GM19372 (cell line): Measurements from ENCODE around the gene JCAD.

Experiments used
- ATAC-seq: cut with Tn5 transposase; IDR thresholded peaks from one replicate; pipeline ENCODE4 v1.9.1; 2021; ENCODE audit warnings: mild to moderate bottlenecking, low read depth, moderate library complexity; ENCODE audit not compliant: unreplicated experiment

JCAD gene

DNA sequence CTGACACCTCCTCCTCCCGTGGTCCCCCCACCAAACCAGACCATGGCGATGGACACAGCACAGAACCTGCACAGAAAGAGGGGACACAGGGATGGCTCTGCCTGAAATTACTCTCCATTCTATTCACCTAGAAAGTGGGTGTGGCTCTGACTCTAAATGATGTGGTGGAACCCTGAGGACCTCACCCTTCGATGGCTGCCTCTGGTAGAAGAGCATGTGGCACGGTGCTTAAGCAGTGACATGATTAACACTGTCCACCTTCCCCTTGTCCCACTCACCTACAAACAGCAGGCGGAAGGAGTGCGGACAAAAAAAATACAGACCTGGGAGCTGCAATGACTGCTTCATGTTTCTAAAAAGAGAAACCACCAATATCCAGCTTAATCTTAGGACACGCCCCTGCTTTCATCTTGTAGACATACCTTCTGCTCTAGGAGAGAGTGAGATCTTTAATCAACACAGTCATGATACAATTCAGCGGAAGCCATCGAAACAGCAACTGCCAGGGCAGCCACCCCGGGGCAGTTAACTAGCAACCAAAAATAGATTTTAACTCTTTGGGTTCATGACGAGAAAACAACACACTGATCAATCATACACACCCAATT lies 11.4 kb downstream of the JCAD start:
- ATAC-seq, result no peak

DNA sequence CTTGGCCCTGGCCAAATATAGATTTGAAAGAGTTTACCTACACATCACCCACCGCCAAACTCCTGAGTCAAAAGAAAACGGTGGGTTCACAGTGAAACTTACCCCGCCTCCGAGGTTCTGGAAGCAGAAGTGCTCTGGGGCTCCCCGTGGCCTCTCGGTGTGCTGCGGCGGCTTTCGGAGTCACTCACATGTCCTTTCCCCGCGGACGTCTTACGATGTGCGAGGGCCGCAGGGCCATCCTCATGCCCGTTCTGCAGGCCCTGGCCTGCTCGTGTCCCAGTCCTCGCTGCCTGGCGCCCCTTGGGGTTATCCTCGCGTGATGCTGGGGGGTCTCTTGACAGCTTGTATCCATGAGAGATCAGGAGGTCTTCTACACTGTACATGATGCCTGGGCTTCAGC lies 12.0 kb downstream of the JCAD start:
- ATAC-seq, result no peak

DNA sequence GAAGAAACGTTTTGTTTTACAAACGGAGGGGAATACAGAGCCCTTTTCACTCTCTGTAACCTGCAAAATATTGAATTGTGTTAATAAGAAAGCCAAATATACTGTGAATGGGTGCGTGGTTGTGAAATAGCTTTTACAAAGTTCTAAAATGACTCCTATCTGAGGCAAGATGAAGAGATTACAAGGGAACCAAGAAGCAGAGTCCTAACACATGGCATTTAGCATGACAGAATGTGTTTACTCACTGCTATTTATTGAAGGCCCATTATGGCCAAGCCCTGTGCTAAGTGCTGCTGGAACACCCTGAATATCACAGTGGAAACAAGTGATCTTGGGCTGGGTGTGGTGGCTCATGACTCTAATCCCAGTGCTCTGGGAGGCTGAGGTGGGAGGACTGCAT lies 12.9 kb downstream of the JCAD start:
- ATAC-seq, result no peak

DNA sequence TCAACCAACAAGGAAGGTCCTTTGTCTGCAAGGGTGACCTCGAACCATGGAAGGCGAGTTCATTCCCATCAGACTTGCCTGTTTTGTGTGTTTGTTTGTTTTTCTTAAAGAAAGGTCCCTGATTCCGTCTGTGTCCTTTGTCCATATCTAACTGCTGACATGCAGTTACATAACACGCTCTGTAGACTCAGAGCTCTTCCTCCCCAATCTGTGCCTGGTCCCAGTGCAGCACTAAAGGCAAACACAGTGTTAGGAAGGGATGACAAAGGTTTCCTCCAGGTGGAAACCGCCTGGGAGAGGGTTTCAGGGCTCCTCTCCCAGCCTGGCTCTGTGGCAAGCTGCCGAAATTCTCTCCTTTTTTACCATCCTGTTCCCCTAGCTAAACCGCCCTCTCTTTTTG lies 13.4 kb downstream of the JCAD start:
- ATAC-seq, result no peak

DNA sequence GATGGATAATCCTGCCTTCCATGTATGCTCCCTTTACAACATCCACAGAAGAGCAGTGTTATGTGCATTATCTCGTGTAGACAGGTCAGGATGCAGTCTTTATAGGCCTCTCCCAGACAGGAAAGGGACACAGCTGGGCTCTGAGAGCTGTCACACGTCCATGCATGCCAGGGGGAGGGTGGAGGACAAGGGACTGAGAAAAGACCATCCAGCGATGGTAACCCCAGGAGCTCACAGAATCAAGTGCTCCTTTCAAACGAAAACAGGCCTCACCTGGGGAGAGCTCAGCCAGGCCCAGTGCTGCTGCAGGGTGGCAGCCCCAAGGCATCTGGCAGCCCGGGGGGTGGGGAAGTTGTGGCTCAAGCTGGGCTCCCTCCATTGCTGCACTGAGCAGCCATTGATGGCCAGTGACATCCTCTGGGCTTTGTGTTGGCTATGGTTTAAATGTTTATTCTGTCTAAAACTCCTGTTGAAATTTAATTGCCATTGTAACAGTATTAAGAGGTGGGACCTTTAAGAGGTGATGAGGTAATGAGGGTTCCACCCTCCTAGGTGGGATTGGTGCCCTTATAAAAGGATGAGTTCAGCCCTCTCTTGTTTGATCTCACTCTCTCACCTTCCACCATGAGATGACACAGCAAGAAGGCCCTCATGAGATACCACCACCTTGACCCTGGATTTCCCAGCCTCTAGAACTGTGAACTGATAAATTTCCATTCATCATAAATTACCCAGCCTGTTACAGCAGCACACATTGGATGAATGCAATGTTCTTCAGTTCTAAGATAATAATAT lies 15.7 kb downstream of the JCAD start:
- no peak for ATAC-seq

DNA sequence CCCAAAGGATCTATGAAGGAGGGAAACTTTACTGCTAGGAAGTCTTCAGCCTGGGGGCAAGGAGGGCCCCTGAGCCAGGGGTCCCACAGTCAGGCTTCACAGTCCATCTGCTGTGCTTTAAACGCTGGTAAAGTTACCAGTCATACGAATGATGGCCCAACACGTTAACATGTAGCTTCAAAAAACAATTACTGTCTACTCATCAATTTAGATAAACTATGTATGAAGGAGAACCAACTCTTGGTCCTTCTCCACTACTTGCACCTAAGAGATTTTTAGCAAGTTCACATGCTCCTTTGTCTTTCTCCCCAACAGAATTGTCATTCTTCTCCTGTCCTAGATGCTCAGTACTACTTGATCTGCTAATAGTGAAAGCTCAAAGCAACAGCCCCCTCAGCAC lies 16.6 kb downstream of the JCAD start:
- ATAC-seq, result no peak

DNA sequence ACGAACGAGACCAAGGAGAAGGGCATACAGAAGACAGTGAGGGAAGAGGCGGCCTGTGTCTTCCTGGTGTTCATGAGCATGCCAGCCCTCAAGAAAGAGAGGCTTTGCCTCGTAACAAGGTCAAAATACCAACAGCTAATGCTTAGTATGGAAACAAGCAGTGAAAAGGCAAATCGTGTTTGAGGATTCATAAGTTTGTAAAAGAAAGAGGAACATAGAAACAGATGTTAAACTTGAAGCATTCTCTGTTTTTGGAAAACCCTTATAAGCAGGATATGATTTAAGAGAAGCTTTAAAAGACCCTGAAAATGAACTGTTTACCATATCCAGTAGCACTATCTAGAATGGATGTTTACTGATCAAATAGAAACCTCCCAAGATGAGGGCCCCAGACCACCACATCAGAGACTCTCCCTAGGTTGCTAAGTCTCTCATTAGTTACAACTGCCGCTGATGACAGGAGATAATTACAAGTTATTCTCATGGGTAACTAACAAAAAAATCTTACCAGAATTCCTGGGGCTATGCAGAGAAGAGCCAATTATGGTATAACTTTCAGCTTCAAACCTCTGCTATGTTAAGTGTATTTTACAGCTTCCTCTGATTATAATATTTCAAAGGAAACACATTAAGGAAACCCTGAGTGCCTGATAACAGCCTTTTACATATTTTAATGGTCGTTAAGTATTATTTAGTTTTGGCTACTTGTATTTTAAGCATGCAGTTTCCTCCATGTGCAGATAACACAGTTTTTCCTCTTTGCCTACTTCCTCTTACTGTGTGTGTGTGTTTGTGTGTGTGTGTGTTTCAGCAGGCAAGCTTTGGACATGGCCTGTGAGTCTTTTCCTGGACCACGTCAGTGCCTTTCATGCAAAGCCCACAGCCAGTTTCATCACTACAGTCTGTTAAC lies 17.9 kb downstream of the JCAD start:
- no peak for ATAC-seq

DNA sequence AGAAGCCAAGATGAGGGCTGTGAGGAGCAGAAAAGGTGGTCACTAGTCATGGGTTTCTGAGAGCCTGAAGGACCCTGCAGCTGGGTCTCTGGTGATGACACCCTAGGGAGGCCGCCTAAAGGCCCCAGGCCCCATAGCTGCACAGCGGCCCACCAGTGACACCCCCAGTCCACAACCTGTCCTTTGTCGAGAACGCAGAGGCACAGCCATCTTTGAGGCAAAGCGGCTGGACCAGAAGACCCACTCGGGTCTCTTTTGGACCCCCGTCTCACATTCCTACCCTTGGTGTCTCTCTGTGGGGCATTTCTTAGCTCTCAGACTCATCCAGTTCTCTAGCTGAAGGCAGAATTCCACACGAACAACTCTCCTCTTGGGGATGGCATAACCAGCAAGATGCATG lies 18.8 kb downstream of the JCAD start:
- ATAC-seq, result no peak

DNA sequence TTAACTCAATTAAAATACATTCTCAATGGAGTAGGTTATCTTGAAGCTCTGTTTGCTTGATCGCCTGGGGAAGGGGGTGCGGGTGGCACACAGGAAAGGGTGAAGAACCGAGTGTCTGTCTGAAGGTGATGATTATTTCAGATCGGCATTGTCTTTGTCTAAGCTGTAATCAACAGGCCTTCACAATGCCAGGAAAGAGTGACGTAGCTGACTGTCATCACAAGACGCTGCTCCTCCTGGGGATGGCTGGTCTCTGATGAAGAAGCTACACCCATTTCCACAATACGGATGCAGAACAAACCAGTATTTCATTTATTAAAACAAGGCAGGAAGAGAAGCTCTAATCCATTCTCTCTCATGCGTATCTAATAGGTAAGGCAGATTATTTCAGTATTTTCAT lies 19.4 kb downstream of the JCAD start:
- no peak for ATAC-seq

DNA sequence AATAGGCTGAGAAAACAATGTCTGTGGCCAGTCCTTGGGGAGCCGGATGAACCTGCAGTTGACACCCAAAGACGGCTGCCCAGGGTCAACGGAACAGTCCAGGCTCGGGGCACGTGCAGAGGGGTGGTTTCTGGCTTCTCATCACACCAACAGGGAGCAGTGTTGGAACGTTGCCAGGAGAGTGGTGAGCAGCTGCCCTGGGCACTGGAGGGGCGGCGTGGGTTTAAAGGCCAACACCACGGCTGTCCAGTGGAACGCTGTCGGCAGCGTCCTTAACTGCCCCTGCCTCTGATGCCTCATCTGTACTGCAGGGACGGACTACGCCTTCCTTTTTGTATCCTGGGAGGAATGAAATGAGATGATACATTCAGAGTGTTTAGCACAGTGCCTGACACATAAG lies 19.8 kb downstream of the JCAD start:
- no peak for ATAC-seq

DNA sequence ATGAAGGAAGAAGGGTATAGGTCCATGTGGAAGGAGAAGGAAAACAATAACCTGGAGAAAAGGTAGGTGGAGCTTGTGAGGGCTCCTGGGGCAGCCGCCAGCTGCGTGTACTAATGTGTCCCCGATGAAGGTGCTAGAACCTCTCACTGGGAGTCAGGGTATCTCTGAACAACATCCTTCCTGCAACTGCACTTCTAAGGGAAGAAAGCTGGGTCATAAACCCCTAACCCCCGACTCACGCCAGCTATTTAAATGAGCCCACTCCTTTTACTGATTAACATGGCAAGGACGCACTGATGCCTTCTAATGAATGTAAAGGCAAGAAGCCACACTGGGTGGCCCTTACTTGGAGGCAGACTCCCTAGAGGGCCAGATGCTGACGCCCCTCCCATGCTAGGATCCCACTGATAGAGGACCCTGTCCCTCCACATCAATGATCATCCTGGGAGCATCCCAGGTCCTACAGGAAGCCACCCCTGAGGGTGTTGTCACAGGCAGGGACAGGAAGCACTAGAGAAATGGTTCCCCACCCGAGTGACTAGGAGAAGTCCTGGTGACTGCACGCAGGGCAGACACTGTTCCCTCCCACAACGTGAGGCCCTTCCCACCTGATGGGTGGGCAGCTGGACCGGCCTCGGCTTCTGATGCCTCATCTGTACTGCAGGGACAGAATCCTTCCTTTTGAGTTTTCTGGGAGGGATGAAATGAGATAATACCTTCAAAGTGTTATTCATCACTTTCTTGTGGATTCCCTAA lies 20.4 kb downstream of the JCAD start:
- no peak for ATAC-seq

DNA sequence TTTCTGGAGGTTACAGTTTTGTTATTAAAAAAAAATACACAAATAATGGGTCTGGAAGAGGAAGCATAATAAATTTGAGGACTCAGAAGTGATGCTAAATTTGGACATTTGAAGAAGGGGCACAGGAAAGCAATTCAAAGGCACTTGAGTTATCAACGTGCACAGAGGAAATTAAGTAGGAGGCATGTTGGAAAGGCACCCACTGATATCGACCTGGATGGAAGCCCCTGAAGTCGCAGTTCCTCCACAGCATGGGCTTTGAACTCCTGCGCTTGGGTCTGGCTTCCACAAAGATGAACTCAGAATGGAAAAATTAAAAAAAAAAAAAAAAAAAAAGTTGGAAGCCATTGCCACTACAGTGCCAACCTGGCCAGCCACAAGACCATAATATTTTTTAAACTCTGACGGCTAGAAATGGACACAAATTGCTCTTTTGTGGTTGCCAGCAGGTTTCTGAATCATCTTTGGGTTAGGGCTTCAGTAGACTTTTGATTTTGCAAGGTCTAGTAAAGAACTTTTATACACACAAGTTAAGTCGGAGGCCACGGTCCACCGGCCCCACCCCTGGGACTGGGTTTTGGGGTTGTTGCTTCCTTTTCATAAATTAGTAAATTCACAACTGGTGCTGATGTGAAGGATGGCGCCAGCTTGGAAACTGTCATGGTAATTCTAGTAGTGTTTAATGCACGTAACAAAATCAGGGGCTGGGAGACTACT lies 21.6 kb downstream of the JCAD start:
- no peak for ATAC-seq

DNA sequence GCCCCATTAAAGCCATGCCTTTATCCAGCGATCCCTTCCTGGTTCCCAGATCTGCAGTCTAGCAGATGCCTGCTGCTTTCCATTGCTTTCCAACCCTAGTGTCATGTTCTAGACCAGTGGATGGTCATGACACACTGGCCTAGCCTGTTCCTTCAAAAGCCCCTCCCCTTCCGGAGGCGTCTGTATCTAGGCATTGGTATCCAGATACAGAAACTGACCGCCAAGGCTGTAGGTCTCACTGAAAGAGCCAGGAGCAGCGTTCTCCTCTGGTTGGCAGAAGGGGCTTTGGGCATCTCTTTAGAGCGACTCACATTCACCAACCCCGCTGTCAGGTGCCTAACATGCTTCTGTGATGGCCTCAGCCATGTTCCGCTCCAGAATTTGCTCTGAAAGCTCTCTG lies 22.6 kb downstream of the JCAD start:
- ATAC-seq, result no peak

DNA sequence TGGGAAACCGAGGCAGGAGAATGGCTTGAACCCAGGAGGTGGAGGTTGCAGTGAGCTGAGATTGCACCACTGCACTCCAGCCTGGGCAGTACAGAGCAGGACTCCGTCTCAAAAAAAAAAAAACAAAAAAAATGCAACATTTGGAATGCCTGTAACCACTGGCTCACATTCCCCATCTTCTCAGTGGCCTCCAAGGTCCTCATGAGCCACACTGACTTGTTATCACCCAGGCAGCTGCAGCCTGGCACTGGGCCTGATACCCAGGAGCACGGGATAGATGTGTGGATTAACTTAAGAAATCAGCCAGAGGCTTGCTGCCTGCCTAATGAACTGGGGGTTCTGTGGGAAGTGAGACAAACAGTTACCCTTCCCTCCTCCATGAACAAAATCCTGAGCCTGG lies 23.0 kb downstream of the JCAD start:
- no peak for ATAC-seq

DNA sequence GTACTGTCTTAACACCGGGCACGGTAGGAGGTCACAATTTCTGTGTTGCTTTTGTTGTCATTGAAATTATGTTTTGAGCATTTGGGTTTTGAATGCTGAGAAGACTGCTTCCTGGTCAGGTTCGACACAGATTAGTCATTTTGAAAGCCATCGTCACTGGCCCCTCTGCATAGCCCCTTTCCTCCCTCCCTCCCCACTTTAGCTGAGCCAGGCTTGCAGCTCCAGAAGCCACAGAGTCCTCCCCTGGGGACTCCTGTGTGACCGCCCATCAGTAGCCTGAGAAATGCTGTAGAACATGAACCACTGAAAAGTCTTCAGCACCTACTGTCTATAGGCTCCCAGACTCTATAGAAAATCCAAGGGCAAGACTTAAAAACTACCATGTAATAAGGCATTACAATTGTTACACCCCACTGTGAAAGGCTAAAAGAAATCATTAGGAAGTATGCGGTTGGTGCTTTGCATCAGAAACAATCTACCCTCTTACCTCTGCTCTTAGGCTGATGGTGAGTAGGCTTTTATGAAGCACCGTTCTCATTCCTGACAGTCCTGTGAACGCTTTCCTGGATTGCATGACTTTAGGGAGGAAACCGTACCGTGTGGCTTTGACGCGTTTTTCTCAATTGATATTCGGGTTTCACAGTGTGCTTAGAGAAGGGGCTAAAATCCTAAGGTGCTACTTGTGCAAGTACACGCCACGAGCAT lies 24.8 kb downstream of the JCAD start:
- no peak for ATAC-seq

DNA sequence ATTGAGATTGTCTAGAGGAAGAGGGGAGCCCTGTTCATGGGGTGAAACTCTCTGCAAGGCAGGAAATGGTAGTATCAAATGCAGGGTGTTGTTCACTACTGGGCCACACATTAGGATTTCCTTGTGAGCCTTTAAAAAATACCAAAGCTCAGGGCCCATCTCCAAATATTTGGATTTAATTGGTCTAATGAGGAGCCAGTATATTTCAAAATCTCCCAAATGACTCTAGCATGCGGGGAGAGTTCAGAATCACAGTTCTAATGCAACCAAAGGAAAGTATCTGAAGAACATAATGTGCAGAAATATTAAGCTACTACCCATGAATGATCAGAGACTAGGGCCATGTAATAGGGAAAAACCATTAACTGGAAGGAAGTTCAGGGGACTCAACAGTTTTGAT lies 27.3 kb downstream of the JCAD start:
- ATAC-seq, result no peak

DNA sequence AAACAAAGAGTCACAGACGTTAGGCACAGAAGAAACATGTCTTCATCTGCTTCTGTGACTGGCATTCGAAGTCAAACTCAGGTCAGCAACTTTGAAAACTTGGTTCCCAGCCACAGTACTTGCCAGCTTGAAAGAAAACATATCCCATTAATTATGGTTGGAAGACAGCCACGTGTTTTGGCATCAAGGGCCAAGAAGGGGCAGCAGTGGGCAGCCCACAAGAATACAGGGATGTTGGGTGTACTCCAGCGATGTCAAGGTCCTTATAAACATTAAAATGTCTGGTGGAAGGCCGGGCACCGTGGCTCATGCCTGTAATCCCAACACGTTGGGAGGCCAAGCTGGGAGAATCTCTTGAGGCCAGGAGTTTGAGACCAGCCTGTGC lies 29.5 kb downstream of the JCAD start:
- ATAC-seq, result no peak

DNA sequence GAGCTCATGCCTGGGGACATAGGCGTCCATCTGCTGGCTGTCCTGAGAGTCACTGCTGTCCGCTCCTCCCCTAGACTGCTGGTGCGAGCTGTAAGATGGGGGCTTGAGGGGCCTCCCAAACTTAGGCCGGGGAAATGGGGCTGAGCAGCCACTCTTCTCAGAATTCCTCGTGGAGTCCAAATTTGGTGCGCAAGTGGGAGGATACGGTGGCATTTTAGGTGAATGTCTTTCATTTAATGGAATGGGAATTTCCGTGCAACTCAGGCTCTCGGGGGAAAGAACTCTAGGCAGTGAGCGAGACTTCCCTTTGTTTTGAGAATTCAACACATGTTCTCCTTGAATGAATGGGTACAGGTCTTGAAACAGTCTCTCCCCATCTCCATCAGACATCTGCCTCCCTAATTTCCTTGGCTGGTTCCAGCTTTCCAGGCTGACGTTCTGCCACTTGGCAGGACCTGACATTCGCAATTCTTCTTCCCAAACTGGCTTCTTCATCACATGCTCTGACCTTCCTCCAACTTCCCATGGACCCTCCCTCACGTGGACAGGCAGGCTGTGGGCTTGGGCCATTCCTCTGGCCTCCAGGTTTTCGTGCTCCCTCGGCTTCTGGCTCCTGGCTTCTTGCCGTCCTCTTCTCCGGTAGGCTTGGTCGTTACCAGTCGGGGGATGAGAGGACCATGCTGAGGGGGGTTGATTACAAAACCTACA lies 30.1 kb downstream of the JCAD start:
- no peak for ATAC-seq

DNA sequence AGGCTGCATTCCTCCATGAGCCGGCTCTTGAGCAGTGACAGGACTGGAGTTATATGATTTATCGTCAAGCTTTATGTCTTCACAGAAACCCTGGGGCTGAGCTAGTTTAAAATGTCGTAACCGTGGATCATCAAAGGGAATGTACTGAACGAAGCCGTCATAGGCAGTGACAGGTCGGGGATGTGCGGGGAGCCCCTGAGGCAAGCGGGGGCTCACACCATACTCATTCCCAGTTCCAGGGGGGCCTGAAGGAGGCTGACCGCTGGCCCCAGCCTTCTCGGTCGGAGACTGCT lies 30.7 kb downstream of the JCAD start:
- no peak for ATAC-seq
